NCI-H1694 treated with DMSO at 0.1 percent for 48 hours (cell line): ENCODE results near the gene PRKG1.
"Not testable (repeated sequence)": the region's sequence is repeated elsewhere in the genome, so short reads cannot be mapped to it uniquely, and the experiment has no call there.

ENCODE experiments used
- DNase-seq: peaks from one replicate; lab custom pipeline; 2025; lab: John Stamatoyannopoulos, UW

PRKG1 gene

GRCh38 chr10:52217531-52217930 lies 1143.2 kb downstream of the PRKG1 start:
- DNase-seq, result no peak

GRCh38 chr10:52220947-52221346 lies 1146.7 kb downstream of the PRKG1 start:
- DNase-seq, result no peak

GRCh38 chr10:52221923-52222322 lies 1147.6 kb downstream of the PRKG1 start:
- no peak for DNase-seq

- no peak for DNase-seq
These were observed 1152.0 kb downstream of the PRKG1 start for GRCh38 chr10:52226197-52226847.

- no peak for DNase-seq
These were observed 1154.3 kb downstream of the PRKG1 start for GRCh38 chr10:52228556-52228955.

DNA sequence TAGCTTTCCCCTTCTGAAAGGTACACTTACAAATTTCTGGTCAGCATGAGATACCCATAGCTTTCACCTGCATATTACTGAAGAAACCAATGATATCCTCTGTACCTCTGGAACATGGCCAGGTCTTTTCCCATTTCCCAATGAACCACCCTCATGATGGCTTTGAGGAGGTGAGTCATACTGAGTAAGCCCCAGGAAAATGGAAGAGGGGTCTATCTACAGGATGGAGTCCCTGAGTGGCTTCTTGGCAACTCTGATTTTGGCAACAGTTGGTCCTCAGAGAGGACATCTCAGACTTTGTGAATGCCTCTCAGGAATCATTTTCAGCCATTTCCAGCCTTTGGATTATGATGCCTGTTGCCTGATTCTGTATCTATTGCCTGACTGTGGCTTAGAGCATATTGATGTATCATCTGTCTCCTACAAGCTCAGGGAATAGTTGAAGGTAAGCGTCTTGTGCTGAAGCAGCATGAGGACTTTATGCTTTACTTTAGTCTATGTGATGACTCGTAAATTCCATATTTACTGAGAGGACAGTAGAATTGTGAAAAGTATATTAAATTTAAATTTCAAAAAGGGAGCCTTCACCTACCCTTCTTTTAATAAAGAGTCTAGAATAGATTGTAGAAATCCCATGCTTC lies 1155.1 kb downstream of the PRKG1 start:
- DNase-seq, result no peak

GRCh38 chr10:52232561-52233350 lies 1158.5 kb downstream of the PRKG1 start:
- DNase-seq, result no peak

DNA sequence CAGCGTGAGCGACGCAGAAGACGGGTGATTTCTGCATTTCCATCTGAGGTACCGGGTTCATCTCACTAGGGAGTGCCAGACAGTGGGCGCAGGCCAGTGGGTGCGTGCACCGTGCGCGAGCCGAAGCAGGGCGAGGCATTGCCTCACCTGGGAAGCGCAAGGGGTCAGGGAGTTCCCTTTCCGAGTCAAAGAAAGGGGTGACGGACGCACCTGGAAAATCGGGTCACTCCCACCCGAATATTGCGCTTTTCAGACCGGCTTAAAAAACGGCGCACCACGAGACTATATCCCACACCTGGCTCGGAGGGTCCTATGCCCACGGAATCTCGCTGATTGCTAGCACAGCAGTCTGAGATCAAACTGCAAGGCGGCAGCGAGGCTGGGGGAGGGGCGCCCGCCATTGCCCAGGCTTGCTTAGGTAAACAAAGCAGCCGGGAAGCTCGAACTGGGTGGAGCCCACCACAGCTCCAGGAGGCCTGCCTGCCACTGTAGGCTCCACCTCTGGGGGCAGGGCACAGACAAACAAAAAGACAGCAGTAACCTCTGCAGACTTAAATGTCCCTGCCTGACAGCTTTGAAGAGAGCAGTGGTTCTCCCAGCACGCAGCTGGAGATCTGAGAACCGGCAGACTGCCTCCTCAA lies 1159.2 kb downstream of the PRKG1 start:
- DNase-seq, result not testable (repeated sequence)

- no peak for DNase-seq
These were observed 1165.5 kb downstream of the PRKG1 start for GRCh38 chr10:52239771-52240170.

DNA sequence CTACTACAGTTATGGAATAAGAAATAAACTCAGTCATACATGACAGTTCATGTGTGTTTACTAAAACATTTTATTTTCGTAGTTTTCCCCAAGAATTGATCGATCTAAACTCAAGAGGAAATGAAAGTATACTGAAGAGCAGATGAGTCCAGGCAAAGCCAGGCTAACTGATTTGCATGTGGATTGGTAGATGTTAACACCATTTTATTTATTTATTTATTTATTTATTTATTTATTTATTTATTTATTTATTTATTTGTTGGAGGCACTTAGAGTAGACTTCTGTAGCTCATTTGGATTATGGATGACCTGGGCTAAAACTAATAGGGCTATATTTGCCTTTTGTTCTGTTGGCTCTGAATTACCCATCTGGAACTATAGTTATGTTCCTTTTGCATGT lies 1171.3 kb downstream of the PRKG1 start:
- DNase-seq, result no peak

GRCh38 chr10:52247929-52248328 lies 1173.6 kb downstream of the PRKG1 start:
- not testable (repeated sequence) for DNase-seq

GRCh38 chr10:52248697-52249306 lies 1174.5 kb downstream of the PRKG1 start:
- no peak for DNase-seq

GRCh38 chr10:52249850-52250395 lies 1175.6 kb downstream of the PRKG1 start:
- no peak for DNase-seq

DNA sequence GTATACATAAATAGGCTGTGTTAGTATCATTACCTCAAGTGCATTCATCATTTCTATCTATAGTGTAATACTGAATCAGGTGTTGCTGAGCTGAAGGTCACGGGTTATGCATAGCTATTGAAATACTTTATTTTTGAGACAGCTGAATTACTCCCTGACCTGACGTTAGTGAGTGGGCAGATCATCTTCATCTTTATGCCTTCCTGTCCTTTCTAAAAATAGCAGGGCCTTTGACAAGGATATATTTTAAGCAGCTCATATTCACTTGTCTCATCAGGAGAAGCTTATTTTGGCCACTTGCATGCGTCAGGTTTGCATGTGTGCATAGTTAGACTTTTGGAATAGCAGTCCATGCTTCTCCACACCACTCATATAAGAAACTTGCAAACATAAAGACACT lies 1176.2 kb downstream of the PRKG1 start:
- DNase-seq, result no peak

- DNase-seq, result no peak
These were observed 1178.0 kb downstream of the PRKG1 start for GRCh38 chr10:52252307-52252706.

GRCh38 chr10:52256832-52257691 lies 1182.8 kb downstream of the PRKG1 start:
- no peak for DNase-seq

GRCh38 chr10:52257692-52258075 lies 1183.4 kb downstream of the PRKG1 start:
- no peak for DNase-seq

DNA sequence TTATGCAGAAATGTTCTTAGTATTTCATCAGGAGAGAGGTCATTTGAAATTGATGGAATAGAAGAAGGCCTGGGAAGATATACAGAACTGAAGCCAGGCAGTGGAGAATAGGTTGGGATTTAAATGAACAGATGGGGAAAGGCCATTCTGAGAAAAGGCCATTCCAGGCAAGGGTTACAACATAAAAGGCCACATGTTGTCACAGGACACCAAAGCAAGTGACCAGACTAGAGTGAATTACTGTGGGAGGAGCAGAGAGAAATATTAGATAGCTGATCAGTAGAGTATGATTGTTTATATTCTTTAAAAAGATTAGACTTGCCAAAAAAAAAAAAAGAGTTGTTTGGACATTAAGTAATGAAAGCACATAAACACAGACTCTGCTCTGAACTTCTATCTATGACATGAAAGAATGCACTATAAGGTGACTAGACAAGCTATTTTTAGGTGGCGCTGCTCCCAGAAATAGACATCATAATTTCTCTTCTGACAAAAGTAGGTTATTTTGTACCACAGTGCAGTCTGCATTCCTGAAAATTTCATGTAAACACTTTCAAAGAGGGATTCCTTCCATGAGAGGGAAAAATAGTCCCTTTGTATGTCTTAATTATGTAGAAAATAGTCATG lies 1184.6 kb downstream of the PRKG1 start:
- no peak for DNase-seq

- no peak for DNase-seq
These were observed 1185.1 kb downstream of the PRKG1 start for GRCh38 chr10:52259426-52259812.

DNA sequence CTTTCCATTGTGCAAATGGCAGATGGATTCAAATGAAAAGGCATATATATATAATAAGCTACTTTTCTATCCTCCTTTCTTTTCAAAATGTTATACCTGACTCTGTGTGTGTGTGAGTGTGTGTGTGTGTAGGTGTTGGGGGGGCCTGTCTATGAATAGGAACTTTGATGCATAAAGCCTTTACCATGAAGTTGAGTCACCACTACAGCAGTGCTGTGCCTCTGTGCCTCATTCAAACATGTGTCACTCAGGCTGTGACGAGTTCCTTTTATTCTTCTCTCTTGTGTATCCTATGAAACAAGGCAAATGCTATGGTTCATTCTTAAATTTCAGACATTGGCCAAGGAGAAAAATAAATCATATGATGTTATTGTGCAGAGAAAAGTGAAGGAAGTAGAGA lies 1187.1 kb downstream of the PRKG1 start:
- DNase-seq, result no peak
